Ishikawa (cell line): ENCODE results near the gene SZRD1.

Experiments
- CREB1 ChIP-seq: IDR thresholded peaks from 2 replicates; pipeline ENCODE4 v1.6.1; 2012; ENCODE audit warnings: low read depth
- EGR1 ChIP-seq: IDR thresholded peaks from 2 replicates; pipeline ENCODE4 v1.6.1; 2012
- EP300 ChIP-seq: IDR thresholded peaks from 2 replicates; pipeline ENCODE4 v1.6.1; 2012; ENCODE audit warnings: borderline replicate concordance
- TAF1 ChIP-seq: IDR thresholded peaks from 2 replicates; pipeline ENCODE4 v1.6.1; 2012; ENCODE audit warnings: low read depth, mild to moderate bottlenecking
- TF ChIP-seq, protein P1 (sequence below): IDR thresholded peaks from 2 replicates; pipeline ENCODE4 v1.6.1; 2012

DNA sequence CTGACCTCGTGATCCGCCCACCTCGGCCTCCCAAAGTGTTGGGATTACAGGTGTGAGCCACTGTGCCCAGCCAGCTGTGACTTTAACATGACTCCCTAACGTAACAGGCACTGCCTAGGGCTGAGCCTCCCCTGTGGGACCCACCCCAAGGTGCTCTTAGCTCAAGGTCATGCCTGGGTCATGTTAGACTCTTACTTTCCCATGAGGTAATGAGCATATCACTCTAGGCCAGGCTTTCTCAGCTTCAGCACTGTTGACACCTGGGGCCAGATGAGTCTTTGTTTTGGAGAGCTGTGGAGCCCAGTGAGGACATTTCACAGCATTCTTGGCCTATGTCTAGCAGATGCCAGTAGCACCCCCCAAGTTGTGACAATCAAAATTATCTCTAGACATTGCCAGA is 78.0 kb downstream of the SZRD1 start:
- TF ChIP-seq, protein P1, sequence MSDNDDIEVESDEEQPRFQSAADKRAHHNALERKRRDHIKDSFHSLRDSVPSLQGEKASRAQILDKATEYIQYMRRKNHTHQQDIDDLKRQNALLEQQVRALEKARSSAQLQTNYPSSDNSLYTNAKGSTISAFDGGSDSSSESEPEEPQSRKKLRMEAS: no peak
- no peak for TF ChIP-seq EGR1
- no peak for TF ChIP-seq TAF1
- TF ChIP-seq EP300: no peak
- no peak for TF ChIP-seq CREB1
